Ovary (tissue), 3 donors: ENCODE data around the gene RASIP1.
"Not testable (repeated sequence)": the region's sequence is repeated elsewhere in the genome, so short reads cannot be mapped to it uniquely, and the experiment has no call there.

Source experiments
- CTCF ChIP-seq, 3 donors: fragments of 450-650 bp in 2 of 3; fragments of 200-600 bp in 1 of 3; IDR thresholded peaks; one replicate each; pipeline versions ENCODE4 v1.5.1 to v1.8.0; 2016 to 2022; ENCODE audit warnings: antibody characterized with exemption in 3 of 3, mild to moderate bottlenecking in 1 of 3
- EP300 ChIP-seq: sonication (generic); formaldehyde crosslinking; IDR thresholded peaks from one replicate; pipeline ENCODE4 v1.6.1; 2017; ENCODE audit warnings: antibody characterized with exemption
- POLR2A ChIP-seq: fragments of 450-650 bp; IDR thresholded peaks from one replicate; pipeline ENCODE4 v1.6.1; 2017; ENCODE audit warnings: antibody characterized with exemption, mild to moderate bottlenecking, moderate library complexity
- donor health status: DM: no; HTN: no; CAD: no.

DNA sequence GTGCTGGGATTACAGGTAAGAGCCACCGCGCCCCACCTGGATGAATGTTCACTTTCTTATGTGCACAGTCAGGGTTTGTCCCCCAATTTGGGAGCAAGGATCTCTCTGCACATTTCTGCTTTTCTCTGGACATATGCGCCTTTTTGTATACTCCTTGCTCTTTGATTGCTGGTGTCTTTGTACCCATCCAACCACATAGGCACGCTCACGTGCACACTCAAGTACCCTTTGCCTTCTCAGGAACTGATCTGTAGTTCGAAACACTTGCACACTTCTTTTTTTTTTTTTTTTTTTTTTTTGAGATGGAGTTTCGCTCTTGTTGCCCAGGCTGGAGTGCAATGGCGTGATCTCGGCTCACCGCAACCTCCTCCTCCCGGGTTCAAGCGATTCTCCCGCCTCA is 22.3 kb downstream of the RASIP1 start:
- not testable (repeated sequence) for TF ChIP-seq CTCF (IDR thresholded peaks at IDR 0.05); POLR2A; EP300
